Fibroblast of the aortic adventitia (primary cell): ENCODE measurements around the gene TCP10L. TPM values are rescaled to one million over a fixed set of nuclear protein-coding genes. Genes with fewer than 3 reads are reported as not detected.
"Not testable (repeated sequence)": the region's sequence is repeated elsewhere in the genome, so short reads cannot be mapped to it uniquely, and the experiment has no call there.

Experiments used
- DNase-seq: peaks from one replicate; pipeline ENCODE4 v3.0.0-alpha.2; 2010; ENCODE audit warnings: low read depth
- H3K4me3 ChIP-seq: 2 replicates; pipeline ENCODE4 v1.5.1; 2011; ENCODE audit warnings: low read depth, mild to moderate bottlenecking, control low read depth, low read length, moderate library complexity
- total RNA-seq: library from RNA; depleted of rRNA; stranded (reverse); fragments of >200 nt; gene quantifications from 2 replicates; pipeline ENCODE4 v1.2.3, GENCODE V29; 2012; ENCODE audit warnings: low replicate concordance
- TF ChIP-seq, protein P1 (sequence below): IDR thresholded peaks from 2 replicates; pipeline ENCODE4 v1.5.1; 2011; ENCODE audit warnings: mild to moderate bottlenecking, low read length, control low read depth, inconsistent platforms; ENCODE audit not compliant: insufficient read depth

Gene TCP10L, protein sequence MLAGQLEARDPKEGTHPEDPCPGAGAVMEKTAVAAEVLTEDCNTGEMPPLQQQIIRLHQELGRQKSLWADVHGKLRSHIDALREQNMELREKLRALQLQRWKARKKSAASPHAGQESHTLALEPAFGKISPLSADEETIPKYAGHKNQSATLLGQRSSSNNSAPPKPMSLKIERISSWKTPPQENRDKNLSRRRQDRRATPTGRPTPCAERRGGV
- total RNA-seq = 0.45 TPM in 1 of 2 replicates, not detected in the other

DNA sequence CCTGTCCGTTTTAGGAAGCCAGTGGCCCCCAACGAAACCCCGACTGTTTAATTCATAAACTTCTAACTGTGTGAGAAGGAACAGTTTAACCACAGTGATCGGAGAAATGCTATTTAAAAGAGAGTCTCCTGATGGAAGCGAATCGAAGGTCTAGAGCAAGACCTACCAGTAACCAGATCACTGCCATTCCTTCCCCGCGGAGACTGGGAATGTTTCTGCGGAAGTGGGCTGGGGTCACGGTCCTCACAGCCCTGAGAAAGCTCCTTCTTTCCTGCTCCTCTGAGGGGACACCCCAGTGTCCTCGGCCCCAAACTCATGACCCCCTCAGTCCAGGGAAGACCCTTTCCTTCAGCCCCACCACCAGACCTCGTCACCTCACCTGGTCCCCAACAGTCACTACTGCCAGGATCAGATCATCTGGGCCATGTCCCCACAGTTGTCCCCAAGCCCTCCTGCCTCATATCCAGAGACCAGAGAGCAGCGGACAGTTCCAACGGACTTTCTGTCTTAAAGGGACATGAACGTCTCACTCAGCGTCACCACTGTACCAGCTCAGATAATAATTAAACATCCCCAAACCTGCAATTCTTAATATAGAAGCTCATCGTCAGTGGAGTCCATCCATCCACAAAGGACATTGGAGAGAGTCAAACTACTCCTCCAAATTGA, at the start of gene TCP10L:
TSS of gene TCP10L (minus strand) at position 482 of the 669 bp plus-strand sequence. CDS start 1,219 bp downstream, outside the sequence.
- TF ChIP-seq, protein P1, sequence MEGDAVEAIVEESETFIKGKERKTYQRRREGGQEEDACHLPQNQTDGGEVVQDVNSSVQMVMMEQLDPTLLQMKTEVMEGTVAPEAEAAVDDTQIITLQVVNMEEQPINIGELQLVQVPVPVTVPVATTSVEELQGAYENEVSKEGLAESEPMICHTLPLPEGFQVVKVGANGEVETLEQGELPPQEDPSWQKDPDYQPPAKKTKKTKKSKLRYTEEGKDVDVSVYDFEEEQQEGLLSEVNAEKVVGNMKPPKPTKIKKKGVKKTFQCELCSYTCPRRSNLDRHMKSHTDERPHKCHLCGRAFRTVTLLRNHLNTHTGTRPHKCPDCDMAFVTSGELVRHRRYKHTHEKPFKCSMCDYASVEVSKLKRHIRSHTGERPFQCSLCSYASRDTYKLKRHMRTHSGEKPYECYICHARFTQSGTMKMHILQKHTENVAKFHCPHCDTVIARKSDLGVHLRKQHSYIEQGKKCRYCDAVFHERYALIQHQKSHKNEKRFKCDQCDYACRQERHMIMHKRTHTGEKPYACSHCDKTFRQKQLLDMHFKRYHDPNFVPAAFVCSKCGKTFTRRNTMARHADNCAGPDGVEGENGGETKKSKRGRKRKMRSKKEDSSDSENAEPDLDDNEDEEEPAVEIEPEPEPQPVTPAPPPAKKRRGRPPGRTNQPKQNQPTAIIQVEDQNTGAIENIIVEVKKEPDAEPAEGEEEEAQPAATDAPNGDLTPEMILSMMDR = no peak
- no peak for DNase-seq
- H3K4me3 ChIP-seq = no peak within 1 kb of the TSS

DNA sequence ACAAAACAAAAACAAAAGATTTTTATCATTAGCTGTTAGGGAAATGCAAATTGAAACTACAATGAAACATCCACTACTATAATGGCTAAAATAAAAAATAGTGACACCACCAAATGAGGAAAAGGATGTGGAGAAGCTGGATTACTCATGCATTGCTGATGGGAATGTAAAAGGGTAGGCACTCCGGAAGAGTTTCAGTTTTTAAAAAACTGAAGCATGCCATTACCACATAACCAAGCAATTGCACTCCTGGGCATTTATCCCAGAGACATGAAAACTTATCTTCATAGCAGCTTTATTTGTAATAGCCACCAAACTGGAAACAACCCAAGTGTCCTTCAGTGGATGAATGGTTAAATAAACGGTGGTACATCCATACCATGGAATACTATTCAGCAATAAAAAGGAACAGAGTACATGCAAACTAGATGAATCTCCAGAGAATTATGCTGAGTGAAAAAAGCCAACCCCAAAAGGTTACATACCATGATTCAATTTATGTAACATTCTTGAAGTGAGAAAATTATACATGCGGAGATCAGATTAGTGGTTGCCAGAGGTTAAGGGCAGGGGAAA, 41.4 kb upstream of the TCP10L start:
- DNase-seq = peak; percentile 55
- TF ChIP-seq, protein P1 = no peak
- no peak overlapping the region for H3K4me3 ChIP-seq

DNA sequence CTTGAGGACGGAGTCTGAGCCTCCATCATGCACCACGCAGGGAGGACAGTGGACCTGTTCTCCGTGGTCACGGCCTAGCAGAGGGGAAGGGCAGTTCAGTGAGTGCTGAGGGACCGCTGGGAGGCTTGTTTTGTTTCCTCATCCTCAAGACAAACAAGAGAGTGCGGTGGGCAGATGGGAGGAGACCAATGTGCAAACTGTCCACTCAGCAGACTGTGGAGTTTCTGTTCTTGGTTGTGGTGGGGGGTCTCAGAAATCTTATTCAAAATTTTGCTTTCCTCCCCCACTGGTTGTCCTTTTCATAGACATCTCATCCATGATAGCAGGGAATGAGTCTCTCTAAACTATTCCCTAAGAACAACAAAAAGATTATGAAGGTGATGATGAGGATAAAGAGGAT, 32.9 kb upstream of the TCP10L start:
- DNase-seq, H3K4me3 ChIP-seq: not testable (repeated sequence)

DNA sequence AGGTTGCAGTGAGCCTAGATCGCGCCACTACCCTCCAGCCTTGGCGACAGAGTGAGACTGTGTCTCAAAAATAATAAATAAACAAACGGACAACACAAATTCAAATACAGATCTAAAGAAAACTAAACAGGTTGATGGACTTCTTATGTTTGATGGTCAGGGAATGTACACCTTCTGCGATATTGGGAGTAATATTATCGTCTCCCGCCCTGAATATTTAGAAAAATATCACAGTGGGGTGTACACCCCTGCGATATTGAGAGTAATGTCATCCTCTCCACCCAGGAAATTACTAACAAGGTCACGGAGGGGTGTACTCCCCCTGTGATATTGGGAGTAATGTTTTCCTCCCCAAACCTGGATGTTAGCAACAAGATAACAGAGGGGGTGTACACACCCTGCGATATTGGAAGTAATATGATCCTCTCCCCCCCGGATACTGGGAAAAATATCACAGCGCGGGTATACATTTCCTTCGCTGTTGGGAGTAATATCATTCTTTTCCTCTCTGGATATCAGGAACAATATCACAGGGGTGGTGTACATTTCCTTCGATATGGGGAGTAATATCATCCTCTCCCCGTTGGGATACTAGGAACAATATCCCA, 28.2 kb upstream of the TCP10L start:
- TF ChIP-seq, protein P1 = no peak
- no peak for DNase-seq
- peak overlapping the region; percentile 96 for H3K4me3 ChIP-seq

DNA sequence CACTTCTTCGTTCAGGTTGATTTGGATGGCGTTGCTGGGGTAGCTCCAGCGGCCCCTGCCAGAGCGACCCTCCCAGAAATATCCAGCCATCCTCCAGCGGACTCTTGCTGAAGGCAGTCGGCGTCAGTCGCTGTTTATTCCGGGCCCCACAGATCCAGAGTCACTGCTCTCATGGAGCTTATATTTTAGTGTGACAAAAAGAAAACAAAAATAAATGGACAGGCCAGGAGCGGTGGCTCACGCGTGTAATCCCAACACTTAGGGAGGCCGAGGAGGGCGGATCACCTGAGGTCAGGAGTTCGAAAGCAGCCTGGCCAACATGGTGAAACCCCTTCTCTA, 27.6 kb upstream of the TCP10L start:
- TF ChIP-seq, protein P1 = no peak
- no peak for DNase-seq
- H3K4me3 ChIP-seq = peak overlapping the region; percentile 96

DNA sequence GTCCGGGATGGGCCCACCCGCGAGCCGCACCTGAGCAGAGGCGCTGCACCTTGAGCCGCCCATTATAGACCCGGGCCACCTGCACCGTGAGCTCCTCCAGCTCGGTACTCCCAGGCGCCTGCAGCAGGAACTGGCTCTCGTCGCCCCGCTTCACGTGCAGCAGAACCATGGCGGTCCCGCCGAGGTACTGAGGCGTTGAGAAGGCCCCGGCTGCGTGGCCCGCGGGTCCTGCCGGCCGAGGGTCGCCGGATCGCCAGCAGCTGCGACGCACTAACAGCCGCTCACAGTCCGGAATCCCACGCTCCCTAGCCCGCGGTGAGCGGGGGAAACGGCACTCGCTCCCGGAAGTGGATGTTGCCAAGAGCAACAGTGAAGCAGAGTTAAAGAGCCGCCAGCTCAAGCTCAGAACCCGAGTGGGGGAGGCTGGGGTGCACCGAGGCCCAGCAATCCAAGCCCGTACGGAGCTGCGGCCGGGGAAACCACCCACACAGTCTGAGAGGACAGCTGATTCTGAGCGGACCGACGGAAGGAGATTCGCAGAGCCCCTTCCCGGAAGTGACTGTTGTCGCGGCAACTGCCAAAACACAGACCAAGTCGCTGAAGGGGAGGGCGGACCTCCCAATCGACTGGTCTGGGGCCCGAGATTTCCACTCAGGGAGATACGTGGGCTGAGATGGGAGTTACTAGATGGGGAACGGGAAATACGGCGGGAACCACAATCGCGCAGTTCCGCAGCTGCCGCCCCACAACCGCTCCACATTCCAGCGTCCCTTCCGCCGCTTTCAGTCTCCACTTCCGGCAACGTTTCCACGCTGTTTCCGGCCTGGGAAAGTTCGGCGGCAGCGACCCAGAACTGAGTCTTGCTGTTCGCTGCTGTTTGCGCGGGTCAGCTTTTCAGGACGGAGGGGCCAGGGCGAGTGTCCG, 27.0 kb upstream of the TCP10L start, which contains the start of gene CFAP298:
TSS of gene CFAP298 (minus strand) at position 303 of the 924 bp plus-strand sequence. CDS start at position 169, 134 bp downstream.
- DNase-seq = peak; percentile 97
- TF ChIP-seq, protein P1 = no peak

More for the DNA sequence above, 27.0 kb upstream of the TCP10L start, which contains the start of gene CFAP298:
- peak within 1 kb of the TSS; percentile 96 for H3K4me3 ChIP-seq
